ENCODE results near the gene AURKAIP1. TPM values are rescaled to one million over a fixed set of nuclear protein-coding genes. Genes with fewer than 3 reads are reported as not detected.

AURKAIP1 gene
- total and polyA plus RNA-seq, 2 of the 4 experiments (the other 2 are of a cell fraction) = 45.7 to 107 TPM

DNA sequence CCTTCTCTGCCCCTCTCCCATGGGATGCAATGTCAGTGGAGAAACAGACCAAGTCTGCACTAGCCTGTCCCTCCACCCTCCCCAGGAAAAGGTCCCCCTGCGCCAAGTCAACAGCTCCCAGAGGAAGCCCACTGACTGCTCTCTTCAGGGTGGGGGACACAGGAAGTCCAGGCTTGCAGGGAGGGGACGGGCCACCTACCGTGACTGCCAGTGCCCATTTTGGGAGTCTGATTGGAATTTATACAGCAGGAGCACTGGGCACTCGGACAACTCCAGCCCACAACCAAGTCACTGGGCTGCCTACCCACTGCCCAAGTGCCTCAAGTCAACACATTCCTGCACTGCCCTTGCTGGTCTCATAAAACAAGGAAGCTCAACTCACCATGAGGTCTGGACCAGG lies 18.0 kb upstream of the AURKAIP1 start:
- H3K27ac ChIP-seq (ENCODE audit: insufficient read depth, low read length) = no peak overlapping the region
- in situ Hi-C loops (cut with MboI; ENCODE audit: low sequenced_read_pairs) = no loop called here
- no peak overlapping the region for H2BK120ac ChIP-seq (ENCODE audit: low read depth, low read length)
- no peaks in the 10 kb centered on the region for H3K9me3 ChIP-seq (ENCODE audit: control insufficient read depth, insufficient read depth, low read length)
- H3K9me1 ChIP-seq (ENCODE audit: insufficient read depth, low read length) = no peaks in the 10 kb centered on the region
- H3K4me1 ChIP-seq (ENCODE audit: control insufficient read depth, insufficient read depth, low read length) = peaks cover 4% of the 10 kb centered on the region; the same call in 1 of the 2 replicates
- peaks cover 69% of the 10 kb centered on the region for H3K36me3 ChIP-seq (ENCODE audit: control insufficient read depth, insufficient read depth, low read length)
- H3K9ac ChIP-seq (ENCODE audit: low read depth, low read length) = no peak overlapping the region
- ChIA-PET CTCF (no interaction called here), POLR2A (ENCODE audit: unreplicated experiment) (no interaction called here)
- no peak overlapping the region for H2BK20ac ChIP-seq (ENCODE audit: low read depth, low read length)
- no peak overlapping the region for H3K4ac ChIP-seq (ENCODE audit: low read depth, low read length)
- H4K8ac ChIP-seq (ENCODE audit: low read depth in 2 of 2, low read length in 2 of 2) = no peak overlapping the region
- no peak overlapping the region for H2AFZ ChIP-seq (replicated peaks; ENCODE audit: low read length, poor library complexity)
- dilution Hi-C loops (cut with HindIII; ENCODE audit: low sequenced_read_pairs, unreplicated experiment) = no loop called here
- no peak overlapping the region for H3K56ac ChIP-seq (ENCODE audit: extremely low read depth, insufficient read depth, low read length)
- H2AK9ac ChIP-seq (replicated peaks; ENCODE audit: low read depth, low read length, poor library complexity) = no peak overlapping the region
- H2BK15ac ChIP-seq (ENCODE audit: low read depth, low read length) = no peak overlapping the region
- H3K4me3 ChIP-seq (ENCODE audit: insufficient read depth, low read depth, low read length) = no peak overlapping the region
- peaks cover 26% of the 10 kb centered on the region; the same call in 1 of the 2 replicates for H4K20me1 ChIP-seq (ENCODE audit: insufficient read depth, low read length)
- no TSS peak for BruUV-seq (replicated peaks)
- intact Hi-C loops (cut with micrococcal nuclease) = no loop called here
- H3K14ac ChIP-seq (replicated peaks; ENCODE audit: low read depth, low read length) = no peak overlapping the region
- no peaks in the 10 kb centered on the region for H3K27me3 ChIP-seq (ENCODE audit: control insufficient read depth, insufficient read depth, low read length)
- H4K91ac ChIP-seq (ENCODE audit: insufficient read depth, low read depth, low read length) = no peak overlapping the region
- TF ChIP-seq BHLHE40 (IDR thresholded peaks at IDR 0.05; ENCODE audit: low read depth, low read length) (no peak), NFE2L2 (IDR thresholded peaks at IDR 0.05; ENCODE audit: low read depth, low read length) (no peak), RAD21 (IDR thresholded peaks at IDR 0.05; ENCODE audit: low read length) (no peak), FOS (IDR thresholded peaks at IDR 0.05; ENCODE audit: low read depth, low read length) (no peak), MAZ (IDR thresholded peaks at IDR 0.05; ENCODE audit: borderline replicate concordance, low read depth, low read length) (no peak), POLR2A (IDR thresholded peaks at IDR 0.05; ENCODE audit: low read depth, low read length) (no peak), RCOR1 (IDR thresholded peaks at IDR 0.05; ENCODE audit: insufficient replicate concordance, low read length) (no peak), MAFK (IDR thresholded peaks at IDR 0.05; ENCODE audit: low read depth, low read length) (no peak), CEBPB (IDR thresholded peaks at IDR 0.05; ENCODE audit: low read depth, low read length) (no peak), RFX5 (IDR thresholded peaks at IDR 0.05; ENCODE audit: low read depth, low read length) (no peak), SMC3 (IDR thresholded peaks at IDR 0.05; ENCODE audit: low read depth, low read length) (no peak)
- TF ChIP-seq, protein P1, sequence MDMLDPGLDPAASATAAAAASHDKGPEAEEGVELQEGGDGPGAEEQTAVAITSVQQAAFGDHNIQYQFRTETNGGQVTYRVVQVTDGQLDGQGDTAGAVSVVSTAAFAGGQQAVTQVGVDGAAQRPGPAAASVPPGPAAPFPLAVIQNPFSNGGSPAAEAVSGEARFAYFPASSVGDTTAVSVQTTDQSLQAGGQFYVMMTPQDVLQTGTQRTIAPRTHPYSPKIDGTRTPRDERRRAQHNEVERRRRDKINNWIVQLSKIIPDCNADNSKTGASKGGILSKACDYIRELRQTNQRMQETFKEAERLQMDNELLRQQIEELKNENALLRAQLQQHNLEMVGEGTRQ (IDR thresholded peaks at IDR 0.05; ENCODE audit: low read depth, low read length) = no peak
- TF ChIP-seq, protein P2, sequence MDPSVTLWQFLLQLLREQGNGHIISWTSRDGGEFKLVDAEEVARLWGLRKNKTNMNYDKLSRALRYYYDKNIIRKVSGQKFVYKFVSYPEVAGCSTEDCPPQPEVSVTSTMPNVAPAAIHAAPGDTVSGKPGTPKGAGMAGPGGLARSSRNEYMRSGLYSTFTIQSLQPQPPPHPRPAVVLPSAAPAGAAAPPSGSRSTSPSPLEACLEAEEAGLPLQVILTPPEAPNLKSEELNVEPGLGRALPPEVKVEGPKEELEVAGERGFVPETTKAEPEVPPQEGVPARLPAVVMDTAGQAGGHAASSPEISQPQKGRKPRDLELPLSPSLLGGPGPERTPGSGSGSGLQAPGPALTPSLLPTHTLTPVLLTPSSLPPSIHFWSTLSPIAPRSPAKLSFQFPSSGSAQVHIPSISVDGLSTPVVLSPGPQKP (IDR thresholded peaks at IDR 0.05; ENCODE audit: borderline replicate concordance, low read depth, low read length) = no peak
- H3K4me2 ChIP-seq (ENCODE audit: low read depth, low read length) = no peak overlapping the region
- no peak overlapping the region for H3K23ac ChIP-seq (ENCODE audit: low read depth, low read length)
- H4K5ac ChIP-seq (ENCODE audit: low read depth, low read length) = no peak overlapping the region
- H3K79me1 ChIP-seq (ENCODE audit: low read depth in 1 of 2, low read length in 2 of 2) = peaks cover 17 to 54% of the 10 kb centered on the region in 2 experiments
- no peak for ATAC-seq (ENCODE audit: low read depth)
- WGBS, 2 experiments (ENCODE audit: extremely low coverage in 2 of 2, insufficient read length in 1 of 2) = 60% methylated on average over 1 of the region's 4 CpGs; no CpG with 5 or more reads in 1 of the 2 experiments
- DNase-seq = no peak
- H3K18ac ChIP-seq (ENCODE audit: low read depth, low read length) = no peak overlapping the region
- no peak overlapping the region for H2AK5ac ChIP-seq (ENCODE audit: low read depth, low read length)
- no peak overlapping the region for H2BK5ac ChIP-seq (ENCODE audit: low read depth, low read length, poor library complexity, severe bottlenecking)
